Activated gamma-delta T cell (primary cell): ENCODE measurements around the gene SHANK2.
"Not testable (repeated sequence)": the region's sequence is repeated elsewhere in the genome, so short reads cannot be mapped to it uniquely, and the experiment has no call there.

Experiments
- DNase-seq: peaks from one replicate; lab custom pipeline; 2025; lab: John Stamatoyannopoulos, UW

The SHANK2 gene

DNA sequence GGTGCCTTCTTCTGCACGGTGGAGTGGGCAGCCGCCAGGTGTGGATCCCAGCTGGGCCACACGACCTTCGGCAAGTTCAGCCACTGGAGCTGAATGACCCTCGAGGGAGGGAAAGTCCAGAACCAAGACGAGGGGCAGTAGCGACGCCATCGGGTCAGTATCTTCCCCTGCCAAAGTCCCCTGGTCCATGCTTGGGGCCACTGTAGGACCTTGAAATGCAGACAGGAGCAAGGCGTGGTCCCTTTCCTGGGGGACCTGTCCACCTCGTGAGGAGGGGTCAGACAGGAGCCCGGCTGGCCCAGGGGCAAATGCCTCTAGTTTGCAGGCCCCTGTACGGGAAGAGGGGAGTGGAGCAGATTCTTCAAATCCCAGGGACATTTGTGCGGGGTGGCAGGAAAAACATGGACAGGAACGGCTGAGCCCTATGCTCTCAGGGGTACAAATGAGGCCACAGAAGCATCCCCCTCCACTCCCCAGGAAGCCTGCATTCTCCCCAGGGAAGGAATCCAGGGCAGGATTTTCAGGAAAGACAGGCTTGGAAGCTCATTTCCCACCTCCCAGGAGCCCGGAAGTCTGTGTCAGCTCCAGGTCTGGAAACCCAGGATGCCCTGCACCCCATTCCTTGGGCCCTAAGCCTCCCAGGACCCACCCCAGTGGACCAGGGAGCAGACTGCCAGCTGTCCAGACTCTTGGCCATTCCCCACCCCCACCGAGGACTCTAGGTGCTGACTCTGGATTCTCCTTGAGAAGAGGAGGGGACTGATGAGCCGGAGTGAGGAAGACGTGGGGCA lies 6.6 kb downstream of the SHANK2 start:
- no peak for DNase-seq

DNA sequence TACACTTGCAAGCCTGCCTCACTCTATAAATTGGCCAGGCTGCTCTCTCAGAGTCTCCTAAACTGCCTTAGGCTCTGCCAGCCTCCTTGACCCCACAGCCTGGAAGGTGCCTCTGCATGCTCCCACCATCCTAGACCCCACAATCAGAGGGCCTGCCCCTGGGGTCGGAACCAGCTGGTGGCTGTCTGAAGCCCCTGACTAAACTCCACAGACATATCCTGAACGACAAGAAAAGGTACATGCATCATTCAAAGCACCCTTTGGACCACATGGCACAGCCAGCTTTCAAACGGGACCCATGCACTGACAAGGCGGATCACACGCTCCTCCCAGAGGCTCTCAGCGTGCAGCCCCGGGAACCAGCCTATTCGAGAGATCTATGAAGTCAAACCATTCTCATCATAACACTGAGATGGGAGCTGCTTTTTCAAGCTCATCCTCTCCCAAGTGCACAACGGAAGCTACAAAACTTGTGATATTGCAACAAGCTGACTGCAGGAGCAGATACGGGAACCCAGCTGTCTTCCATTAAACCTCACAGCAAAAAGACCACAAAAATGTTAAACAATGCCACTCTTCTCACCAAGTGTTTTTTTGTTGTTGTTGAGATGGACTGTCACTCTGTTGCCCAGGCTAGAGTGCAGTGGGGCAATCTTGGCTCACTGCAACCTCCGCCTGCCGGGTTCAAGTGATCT lies 8.1 kb downstream of the SHANK2 start:
- DNase-seq, result no peak

DNA sequence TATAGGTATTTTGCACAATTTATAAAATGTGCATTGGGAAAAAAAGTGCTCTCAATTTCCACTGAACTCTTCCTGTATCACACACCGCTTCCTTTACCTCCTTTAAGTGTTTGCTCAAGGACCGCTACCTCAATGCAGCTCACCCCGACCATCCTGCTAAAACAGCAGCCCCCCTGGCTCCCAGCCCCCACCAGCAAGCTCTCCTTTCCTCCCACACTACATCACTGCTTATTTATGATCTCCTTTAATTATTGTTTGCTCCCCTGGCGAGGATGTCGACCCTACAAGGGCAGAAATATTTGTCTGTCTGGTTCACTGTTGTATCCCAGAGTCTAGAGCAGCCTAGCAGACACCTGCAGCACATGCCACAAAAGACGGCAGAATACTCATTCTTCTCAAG lies 10.0 kb downstream of the SHANK2 start:
- no peak for DNase-seq

DNA sequence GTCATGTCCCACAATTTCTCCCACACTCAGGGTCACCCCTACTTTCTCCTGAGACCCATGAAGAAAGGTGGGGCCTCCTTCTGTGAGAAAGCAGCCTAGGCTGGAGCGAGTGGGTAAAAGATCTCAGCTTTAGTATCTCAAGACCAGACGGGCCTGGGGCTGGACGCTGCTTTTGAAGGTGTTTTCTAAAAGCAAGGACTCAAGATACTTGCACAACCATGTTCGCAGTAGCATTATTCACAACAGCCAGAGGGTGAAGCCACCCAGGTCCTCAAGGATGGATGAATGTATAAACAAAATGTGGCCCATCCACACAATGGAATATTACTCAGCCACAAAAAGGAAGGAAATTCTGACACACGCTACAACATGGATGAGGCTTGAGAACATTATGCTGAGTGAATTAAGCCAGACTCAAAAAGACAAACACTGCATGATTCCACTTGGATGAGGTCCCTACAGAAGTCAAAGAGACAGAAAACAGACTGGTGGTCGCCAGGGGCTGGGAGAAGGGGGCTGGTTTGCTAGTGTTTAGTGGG lies 10.6 kb downstream of the SHANK2 start:
- DNase-seq, result no peak

DNA sequence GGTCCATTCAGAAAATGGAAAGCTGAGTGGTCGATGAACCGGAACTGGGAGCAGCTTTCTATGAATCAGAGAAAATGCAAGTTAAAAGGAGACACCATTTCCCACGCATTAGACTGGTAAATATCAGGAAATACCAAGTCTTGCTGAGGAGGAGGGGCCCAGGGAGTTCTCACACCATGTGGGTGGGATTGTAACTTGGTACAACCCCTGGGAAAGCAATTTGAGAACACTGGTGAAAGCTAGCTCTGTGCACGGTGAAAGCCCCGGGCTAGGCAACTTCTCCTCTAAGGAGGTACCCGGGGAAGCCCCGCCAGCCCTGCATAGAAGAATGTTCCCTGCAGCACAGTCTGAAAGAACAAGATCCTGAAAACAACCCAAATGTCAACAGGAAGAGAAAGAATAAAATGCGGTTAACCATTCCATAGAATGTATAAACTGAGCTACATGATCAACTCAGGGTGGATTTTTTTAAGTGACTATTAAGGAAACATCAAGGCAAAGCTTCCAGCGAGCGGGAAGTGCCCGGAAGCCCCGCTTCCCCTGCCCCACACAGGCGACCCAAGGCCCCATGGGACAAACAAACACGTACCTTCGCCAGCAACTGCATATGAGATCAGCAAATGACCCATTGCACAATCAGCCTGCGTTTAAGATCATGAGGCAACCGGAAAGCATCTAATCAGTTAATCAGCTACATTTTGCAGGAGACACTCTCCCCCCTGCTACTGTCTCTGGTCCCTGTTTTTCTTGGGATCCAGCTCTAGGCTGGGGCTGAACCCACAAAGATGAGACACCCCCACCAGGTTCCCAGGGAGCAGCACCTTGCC lies 11.3 kb downstream of the SHANK2 start:
- DNase-seq, result no peak

DNA sequence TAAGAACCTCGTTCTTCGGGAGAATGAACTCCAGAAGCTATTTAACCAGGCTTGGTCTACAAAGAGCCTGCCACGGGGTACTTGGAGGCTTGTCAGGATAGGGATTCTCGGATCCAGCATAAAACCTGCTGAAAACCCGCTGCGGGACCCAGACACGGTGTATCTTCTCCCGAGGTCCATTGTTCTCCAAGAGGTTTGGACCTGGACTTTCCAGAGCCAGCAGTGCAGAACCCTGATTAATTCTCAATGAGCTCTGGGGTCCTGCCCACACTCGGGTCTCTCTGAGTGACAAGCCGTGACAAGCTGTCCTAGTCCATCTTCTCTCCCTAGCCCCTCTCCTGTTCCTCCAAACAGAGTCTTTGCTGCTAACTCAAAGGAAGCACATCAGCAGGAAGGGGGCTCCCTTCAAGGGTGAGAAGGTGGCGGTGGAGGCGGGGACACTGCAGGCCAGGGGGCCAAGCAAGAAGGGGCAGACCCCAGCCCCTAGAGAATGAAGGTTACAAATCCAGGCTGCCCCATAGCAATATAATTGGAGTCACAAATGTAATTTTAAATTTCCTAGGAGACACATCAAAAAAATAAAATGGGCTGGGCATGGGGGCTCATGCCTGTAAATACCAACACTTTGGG lies 12.2 kb downstream of the SHANK2 start:
- DNase-seq, result no peak

DNA sequence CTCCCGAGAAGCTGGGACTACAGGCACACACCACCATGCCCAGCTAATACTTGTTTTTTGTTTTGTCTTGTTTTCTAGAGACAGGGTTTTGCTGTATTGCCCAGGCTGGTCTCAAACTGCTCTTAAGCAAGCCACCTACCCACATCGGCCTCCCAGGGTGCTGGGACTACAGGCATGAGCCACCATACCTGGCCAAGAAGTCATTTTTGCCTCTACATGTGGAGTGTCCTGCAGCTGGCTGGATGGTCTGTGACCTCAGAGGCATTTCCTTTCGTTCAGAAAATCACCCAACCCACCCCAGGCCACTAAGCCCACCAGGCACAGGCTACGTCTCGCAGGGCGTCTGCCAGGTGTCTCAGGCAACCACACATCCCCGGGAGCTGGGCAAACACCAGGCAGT lies 12.8 kb downstream of the SHANK2 start:
- DNase-seq, result no peak

DNA sequence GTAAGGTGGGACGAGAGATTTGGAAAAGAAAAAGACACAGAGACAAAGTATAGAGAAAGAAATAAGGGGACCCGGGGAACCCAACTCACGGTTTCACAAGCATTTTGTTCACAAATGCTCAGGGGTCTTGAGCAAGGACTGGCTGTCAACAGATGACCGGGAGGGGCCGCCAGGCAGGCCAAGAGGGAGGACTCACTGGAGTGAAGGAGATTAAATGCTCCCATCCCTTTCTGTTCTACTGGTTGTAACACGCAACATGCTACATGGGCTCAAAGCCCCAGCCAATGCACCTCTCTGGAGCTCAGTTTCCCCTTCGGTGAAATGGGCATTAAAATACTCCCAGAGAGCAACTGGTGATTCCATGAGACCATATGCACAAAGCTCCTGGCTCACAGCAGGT lies 13.4 kb downstream of the SHANK2 start:
- DNase-seq, result no peak

DNA sequence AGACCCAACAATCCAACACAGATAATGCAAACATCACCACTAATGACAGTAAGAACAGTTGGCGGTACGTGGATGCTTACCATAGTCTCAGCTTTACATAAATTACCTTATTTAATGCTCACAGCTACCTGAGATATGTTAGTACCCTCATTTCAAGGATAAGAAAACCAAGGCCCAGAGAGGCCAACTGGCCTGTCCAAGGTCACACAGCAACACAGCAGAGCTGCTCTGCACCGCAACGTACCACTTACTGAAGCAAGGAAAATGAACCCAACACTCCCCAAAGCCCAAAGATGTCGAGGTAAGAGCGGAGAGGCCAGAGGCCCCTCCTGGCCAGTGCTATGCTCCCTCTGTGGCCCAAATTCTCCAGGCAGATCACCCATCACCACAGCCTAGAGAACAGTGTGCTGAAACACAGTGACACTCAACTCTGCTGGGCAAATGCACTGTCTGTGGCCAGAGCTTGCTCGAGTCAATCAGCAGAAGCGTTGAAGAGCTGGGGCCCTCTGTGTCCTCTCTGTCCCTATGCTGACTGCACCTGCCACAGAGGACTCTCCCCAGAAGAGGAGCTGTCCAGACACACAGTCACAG lies 14.0 kb downstream of the SHANK2 start:
- no peak for DNase-seq

DNA sequence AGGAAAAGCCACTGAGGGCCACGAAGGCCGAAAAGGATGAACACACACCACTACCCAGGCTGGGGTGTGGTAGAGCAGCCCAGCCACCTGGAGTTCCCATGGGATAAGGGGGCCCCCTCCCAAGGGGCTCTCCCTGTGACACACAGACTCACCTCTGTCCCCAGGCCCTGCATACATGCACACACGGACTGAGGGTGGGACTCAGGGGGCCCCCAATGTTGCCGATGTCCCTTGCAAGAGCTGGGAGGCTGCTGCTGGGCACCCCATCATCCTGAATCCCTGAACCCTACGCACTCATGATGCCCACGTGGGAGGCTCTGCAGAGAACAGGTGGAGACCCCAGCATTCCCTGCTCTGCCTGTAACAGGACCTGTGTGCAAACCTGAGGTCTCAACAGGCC lies 14.5 kb downstream of the SHANK2 start:
- no peak for DNase-seq

DNA sequence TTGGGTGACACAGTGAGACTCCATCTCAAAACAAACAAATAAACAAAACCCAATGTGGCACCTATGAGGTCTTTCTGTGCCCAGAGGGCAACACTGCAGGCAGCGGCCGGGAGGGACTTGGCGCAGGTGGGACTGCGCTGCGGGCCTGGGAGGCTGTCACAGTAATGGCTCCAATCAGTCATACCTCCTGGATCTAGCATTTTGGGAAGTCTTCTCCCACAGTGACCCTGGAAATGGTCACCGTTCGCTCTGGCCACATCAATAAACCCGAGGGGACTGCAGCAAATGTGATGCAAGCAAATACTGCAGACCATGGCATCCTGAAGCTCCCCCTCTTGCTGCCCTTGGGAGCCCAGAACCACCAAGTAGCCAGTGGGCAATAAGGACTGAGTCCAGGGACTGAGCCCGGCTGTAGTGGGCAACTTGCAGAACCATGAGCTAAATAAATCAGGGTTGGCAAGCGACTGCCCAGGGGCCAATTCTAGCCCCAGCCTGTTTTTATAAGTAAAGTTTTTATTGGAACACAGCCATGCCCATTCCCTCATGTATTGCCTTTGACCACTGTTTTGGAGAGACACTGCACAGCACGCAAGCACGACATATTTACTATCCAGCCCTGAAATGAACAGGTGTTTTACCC lies 15.4 kb downstream of the SHANK2 start:
- DNase-seq, result no peak

DNA sequence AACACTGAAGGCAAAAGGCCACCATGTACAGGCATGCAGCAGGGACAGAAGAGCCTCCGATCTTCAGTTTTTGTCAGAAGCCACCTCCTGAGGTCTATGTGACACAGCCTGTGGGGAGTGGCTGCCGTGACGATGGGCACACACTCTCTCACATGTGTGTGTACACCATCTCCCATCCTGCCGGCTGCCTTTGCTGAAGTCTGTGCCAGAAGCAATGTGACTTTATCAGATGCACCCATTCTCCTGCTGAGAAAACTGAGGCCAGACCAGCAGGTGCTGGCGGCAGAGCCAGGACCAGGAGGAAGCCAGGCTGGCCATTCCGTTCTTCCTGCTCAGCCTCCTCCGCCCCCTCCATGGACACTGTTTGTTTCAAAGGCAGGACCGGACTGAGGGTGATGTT lies 16.7 kb downstream of the SHANK2 start:
- DNase-seq, result no peak

DNA sequence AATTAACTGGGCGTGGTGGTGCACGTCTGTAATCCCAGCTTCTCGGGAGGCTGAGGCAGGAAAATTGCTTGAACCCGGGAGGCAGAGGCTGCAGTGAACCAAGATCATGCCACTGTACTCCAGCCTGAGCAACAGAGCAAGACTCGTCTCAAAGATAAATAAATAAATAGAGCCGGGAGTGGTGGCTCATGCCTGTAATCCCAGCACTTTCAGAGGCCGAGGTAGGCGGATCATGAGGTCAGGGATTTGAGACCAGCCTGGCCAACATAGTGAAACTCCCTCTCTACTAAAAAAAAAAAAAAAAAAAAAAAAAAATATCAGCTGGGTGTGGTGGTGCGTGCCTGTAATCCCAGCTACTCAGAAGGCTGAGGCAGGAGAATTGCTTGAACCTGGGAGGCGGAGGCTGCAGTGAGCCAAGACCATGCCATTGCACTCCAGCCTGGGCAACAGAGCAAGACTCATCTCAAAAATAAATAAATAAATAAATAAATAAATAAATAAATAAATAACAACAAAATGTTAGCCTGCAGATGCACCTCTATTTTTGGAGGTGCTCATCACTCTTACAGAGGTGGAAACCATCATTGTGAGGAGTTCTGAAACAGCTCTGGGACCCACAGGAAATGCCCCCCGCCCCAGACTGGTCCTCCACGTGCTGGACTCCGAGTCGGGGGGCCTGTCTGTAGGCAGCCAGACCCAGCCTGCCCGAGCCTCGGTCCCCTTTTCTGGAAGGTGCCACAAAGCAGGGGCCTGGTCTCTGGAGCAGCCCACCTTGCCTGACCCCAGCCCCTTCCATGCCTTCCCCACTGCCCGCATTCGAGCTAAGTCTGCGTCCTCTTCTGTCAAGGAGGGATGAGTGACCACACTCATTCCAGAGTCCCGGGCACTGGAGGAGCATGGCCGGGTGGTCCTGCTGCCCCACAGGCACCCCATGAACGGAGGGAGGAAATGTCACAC lies 18.2 kb downstream of the SHANK2 start:
- not testable (repeated sequence) for DNase-seq

DNA sequence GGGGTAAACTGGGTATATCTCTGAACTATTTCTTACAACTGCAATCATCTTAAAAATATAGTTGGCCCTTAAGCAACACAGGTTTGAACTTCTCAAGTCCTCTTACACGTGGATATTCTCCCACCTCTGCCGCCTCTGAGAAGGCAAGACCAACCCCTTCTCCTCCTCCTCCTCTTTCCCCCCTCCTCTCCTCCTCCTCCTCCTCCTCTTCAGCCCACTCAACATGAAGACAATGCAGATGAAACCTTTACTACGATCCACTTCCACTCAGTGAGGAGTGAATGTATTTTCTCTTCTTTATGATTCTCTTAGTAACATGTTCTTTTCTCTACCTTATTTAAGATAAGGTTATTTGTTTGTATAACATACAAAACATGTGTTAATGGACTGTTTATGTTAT lies 20.0 kb downstream of the SHANK2 start:
- no peak for DNase-seq

DNA sequence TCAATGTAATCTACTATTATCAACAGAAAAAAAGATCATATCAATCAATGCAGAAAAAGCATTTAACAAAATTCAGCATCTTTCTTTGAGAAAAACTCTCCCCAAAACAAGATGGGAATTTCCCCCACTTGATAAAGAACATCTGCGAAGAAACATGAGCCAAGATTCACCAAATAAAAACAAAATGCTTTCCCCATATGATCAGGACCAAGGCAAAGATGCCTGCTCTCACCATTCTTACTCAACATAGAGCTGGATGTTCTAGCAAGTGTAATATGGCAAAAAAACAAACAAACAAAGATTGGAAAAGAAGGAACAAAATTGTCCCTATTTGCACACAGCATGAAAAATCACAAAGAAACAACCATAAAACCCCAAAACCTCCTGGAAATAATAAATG lies 23.4 kb downstream of the SHANK2 start:
- no peak for DNase-seq

DNA sequence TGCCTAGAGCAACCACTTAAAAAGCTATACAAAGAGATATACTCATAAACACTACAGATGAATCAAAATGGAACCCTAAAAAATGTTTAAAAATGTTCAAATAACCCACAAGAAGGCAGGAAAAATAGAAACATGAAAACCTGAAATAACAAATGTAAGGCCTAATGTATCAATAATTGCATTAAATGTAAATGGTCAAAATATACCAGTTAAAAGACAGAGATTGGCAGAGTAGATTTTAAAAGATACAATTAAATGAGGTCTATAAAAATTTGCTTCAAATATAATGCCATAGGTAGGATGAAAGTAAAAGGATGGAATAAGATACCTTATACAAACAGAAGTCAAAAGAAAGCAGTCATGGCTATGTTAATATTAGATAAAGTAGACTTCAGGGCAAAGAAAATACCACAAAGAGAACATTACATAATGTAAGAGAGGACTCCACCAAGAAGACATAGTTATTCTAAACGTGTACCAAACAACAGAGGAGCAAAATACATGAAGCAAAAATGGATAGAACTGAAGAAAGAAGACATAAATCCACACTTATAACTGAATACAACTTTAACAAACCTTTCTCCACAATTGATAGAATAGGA lies 25.2 kb downstream of the SHANK2 start:
- no peak for DNase-seq

DNA sequence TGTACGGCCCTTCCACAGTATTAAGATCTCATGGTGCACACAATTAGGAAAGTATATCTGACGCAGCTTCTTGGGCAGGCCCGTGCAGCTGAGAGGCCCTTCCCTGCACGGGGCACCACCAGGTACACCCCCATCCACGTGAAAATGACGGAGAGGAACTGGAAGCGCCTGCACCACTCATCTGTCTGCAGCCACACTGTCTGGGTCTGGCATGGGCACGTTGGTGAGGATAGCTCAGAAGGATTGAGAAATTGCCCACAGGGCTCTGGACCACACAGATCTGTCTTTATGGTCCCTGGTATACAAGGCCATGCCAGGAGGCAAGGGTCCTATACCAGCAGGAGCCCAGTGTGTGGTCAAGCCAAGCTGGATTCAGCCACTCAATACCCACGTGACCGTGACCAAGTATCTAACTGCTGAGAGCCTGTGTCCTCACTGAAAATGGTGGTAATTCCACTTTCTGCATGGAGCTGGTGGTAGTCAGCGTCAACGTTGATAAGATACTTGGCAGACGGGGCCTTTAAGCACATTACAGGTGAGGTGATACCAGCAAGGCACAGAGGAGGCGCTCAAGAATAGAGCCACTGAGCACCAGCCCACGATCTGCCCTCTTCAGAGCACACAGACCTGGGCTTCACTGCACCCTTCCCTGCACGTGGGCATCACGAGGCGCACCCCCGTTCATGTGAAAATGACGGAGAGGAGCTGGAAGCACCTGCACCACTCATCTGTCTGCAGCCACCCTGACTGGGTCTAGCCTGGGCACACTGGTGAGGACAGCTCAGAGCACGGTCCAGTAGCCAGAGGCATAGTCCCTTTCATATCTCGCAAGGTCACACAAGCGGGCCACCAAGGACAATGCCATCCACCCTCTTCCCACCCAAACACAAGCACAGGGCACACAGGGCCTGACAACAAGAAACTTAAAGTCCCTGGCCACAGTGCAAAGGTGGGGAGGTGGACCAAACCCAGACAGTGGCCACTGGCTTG lies 28.4 kb downstream of the SHANK2 start:
- no peak for DNase-seq

DNA sequence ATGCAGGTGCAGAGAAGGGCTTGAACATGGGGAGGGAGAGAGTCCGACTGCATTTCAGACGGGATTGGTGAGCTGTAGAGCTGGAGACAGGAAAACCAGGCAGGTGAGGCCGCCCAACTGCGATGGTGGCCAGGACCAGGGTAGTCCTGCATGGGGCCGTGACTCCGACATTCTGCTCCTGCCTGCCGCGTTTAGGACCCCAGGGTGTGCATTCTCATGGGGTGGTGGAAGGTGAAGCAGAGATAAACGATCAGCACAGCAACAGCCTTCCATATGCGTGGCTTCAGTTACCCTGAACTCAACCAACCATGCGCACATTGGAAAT lies 29.3 kb downstream of the SHANK2 start:
- DNase-seq, result no peak
